CD4-positive, alpha-beta T cell treated with Interleukin-15 for 4 hours (primary cell): ENCODE results near the gene KLHL26.

ENCODE experiments used
- DNase-seq: peaks from one replicate; pipeline ENCODE4 v3.0.0-alpha.2; 2020; ENCODE audit warnings: low spot score

Gene KLHL26

GRCh38 chr19:18603255-18603957 is 33.4 kb upstream of the KLHL26 start:
- DNase-seq, result no peak

- DNase-seq, result no peak
Measured at GRCh38 chr19:18603958-18604819, 32.6 kb upstream of the KLHL26 start.

- no peak for DNase-seq
Measured at GRCh38 chr19:18604820-18605159, 32.0 kb upstream of the KLHL26 start.

GRCh38 chr19:18605196-18605545 is 31.7 kb upstream of the KLHL26 start:
- no peak for DNase-seq

GRCh38 chr19:18605546-18606280 is 31.1 kb upstream of the KLHL26 start:
- no peak for DNase-seq

- no peak for DNase-seq
Measured at GRCh38 chr19:18606281-18607225, 30.3 kb upstream of the KLHL26 start, which contains the start of gene CRLF1. Gene CRLF1, minus strand, starts transcription at chr19:18606799. Its CDS starts 143 bp downstream, at chr19:18606656.

GRCh38 chr19:18607226-18608101 is 29.4 kb upstream of the KLHL26 start:
- DNase-seq, result no peak

- no peak for DNase-seq
Measured at GRCh38 chr19:18608102-18608804, 28.6 kb upstream of the KLHL26 start.

GRCh38 chr19:18608805-18609716 is 27.8 kb upstream of the KLHL26 start:
- DNase-seq, result no peak

GRCh38 chr19:18609717-18610051 is 27.1 kb upstream of the KLHL26 start:
- DNase-seq, result no peak

GRCh38 chr19:18610245-18610555 is 26.6 kb upstream of the KLHL26 start:
- DNase-seq, result no peak

- no peak for DNase-seq
Measured at GRCh38 chr19:18610556-18611326, 26.1 kb upstream of the KLHL26 start.

- DNase-seq, result no peak
Measured at GRCh38 chr19:18611327-18612050, 25.3 kb upstream of the KLHL26 start.

- DNase-seq, result no peak
Measured at GRCh38 chr19:18612051-18612771, 24.6 kb upstream of the KLHL26 start.

GRCh38 chr19:18612772-18613588 is 23.8 kb upstream of the KLHL26 start, which contains the start of gene TMEM59L:
Gene TMEM59L, plus strand, starts transcription at chr19:18612870. Its CDS starts 89 bp downstream, at chr19:18612959.
- peak; percentile 37 for DNase-seq
